GM23248 (cell line): Measurements from ENCODE around the gene TMEM14A. TPM values are rescaled to one million over a fixed set of nuclear protein-coding genes. Genes with fewer than 3 reads are reported as not detected.
A peak's percentile ranks its signal among the peaks of the same experiment; 100 is the strongest.

Source experiments
- DNase-seq: peaks from one replicate; pipeline ENCODE4 v3.0.0-alpha.2; 2015
- H2AFZ ChIP-seq: fragments of 200-600 bp; sonication (generic); 2 replicates; pipeline ENCODE4 v1.6.1; 2016; ENCODE audit warnings: antibody characterized with exemption
- H3F3A ChIP-seq: fragments of 200-600 bp; sonication (generic); 2 replicates; pipeline ENCODE4 v1.6.1; 2016; ENCODE audit warnings: mild to moderate bottlenecking, antibody characterized with exemption, mixed run types; ENCODE audit not compliant: insufficient read depth
- H3K27ac ChIP-seq: fragments of 200-600 bp; sonication (generic); 2 replicates; pipeline ENCODE4 v1.5.1; 2016; ENCODE audit warnings: mild to moderate bottlenecking
- H3K27me3 ChIP-seq: fragments of 200-600 bp; sonication (generic); replicated peaks from 2 replicates; pipeline ENCODE4 v1.6.1; 2016; ENCODE audit warnings: mild to moderate bottlenecking; ENCODE audit not compliant: insufficient read depth
- H3K36me3 ChIP-seq: fragments of 200-600 bp; sonication (generic); 2 replicates; pipeline ENCODE4 v1.6.1; 2016; ENCODE audit warnings: low read depth, mild to moderate bottlenecking
- H3K4me1 ChIP-seq: fragments of 200-600 bp; sonication (generic); 2 replicates; pipeline ENCODE4 v1.6.1; 2016; ENCODE audit warnings: mild to moderate bottlenecking; ENCODE audit not compliant: insufficient read depth
- H3K4me2 ChIP-seq: fragments of 200-600 bp; sonication (generic); one replicate; pipeline ENCODE4 v1.6.1; 2016; ENCODE audit warnings: mild to moderate bottlenecking; ENCODE audit not compliant: unreplicated experiment
- H3K4me3 ChIP-seq: fragments of 200-600 bp; sonication (generic); 2 replicates; pipeline ENCODE4 v1.5.1; 2016; ENCODE audit warnings: mild to moderate bottlenecking
- H3K79me2 ChIP-seq: fragments of 200-600 bp; sonication (generic); 2 replicates; pipeline ENCODE4 v1.6.1; 2016; ENCODE audit warnings: mild to moderate bottlenecking; ENCODE audit not compliant: insufficient read depth
- H3K9ac ChIP-seq: fragments of 200-600 bp; sonication (generic); 2 replicates; pipeline ENCODE4 v1.6.1; 2016; ENCODE audit warnings: mild to moderate bottlenecking
- H3K9me2 ChIP-seq: fragments of 200-600 bp; sonication (generic); 2 replicates; pipeline ENCODE4 v1.6.1; 2016; ENCODE audit warnings: mixed run types, mild to moderate bottlenecking, moderate library complexity; ENCODE audit not compliant: insufficient read depth
- H3K9me3 ChIP-seq: fragments of 200-600 bp; sonication (generic); one replicate; pipeline ENCODE4 v1.6.1; 2017; ENCODE audit warnings: low read depth
- H4K20me1 ChIP-seq: fragments of 200-600 bp; sonication (generic); 2 replicates; pipeline ENCODE4 v1.6.0; 2016; ENCODE audit not compliant: insufficient read depth
- EZH2 ChIP-seq: fragments of 200-600 bp; sonication (generic); IDR thresholded peaks from 2 replicates; pipeline ENCODE4 v1.6.1; 2018; ENCODE audit warnings: antibody characterized with exemption, mild to moderate bottlenecking; ENCODE audit not compliant: insufficient read depth, poor library complexity, severe bottlenecking
- EZH2phosphoT487 ChIP-seq: fragments of 200-600 bp; sonication (generic); IDR thresholded peaks from 2 replicates; pipeline ENCODE4 v1.6.1; 2018; ENCODE audit warnings: antibody characterized with exemption, moderate library complexity, mild to moderate bottlenecking, low read depth; ENCODE audit not compliant: insufficient read depth
- WGBS, 2 experiments: methylation state at CpG; one replicate each; pipeline ENCODE4 v1.1.6; 2015 to 2017; ENCODE audit warnings: low lambda C conversion rate in 2 of 2, low coverage in 1 of 2; ENCODE audit errors: missing lambda C conversion rate in 2 of 2; 5-methylcytosine and 5-hydroxymethylcytosine counted together
- in situ Hi-C: fragments of 300-500 bp; cut with MboI; formaldehyde crosslinking; loops from 2 replicates; pipeline ENCODE4 v1.15.0; 2020
- polyA plus RNA-seq: library from polyadenylated mRNA; unstranded; fragments of >200 nt; fragmentation: Nextera tagmentation; extraction: Ambion mirVana; gene quantifications from 2 replicates; pipeline ENCODE4 v1.2.1, GENCODE V29; 2016
- total RNA-seq: library from RNA; depleted of rRNA; stranded (reverse); fragments of >200 nt; shearing (Covaris generic); gene quantifications from 2 replicates; pipeline ENCODE4 v1.2.3, GENCODE V29; 2014

The TMEM14A gene
- total and polyA plus RNA-seq, 2 experiments from 2014 or later: 64.0 to 95.1 TPM

GRCh38 chr6:52686878-52687699 is 16.2 kb downstream of the TMEM14A start:
- no peaks in the 10 kb centered on the region for H4K20me1 ChIP-seq
- H3K27ac ChIP-seq: no peak overlapping the region
- H3K9me3 ChIP-seq: no peaks in the 10 kb centered on the region
- no peak overlapping the region for H3K4me3 ChIP-seq
- H3F3A ChIP-seq: no peaks in the 10 kb centered on the region
- peaks cover 7% of the 10 kb centered on the region; the same call in 1 of the 2 replicates for H3K36me3 ChIP-seq
- in situ Hi-C loops: no loop called here
- 93 to 97% methylated on average over 6 of the region's 6 CpGs for WGBS, 2 experiments
- H3K4me2 ChIP-seq: no peak overlapping the region
- H3K9ac ChIP-seq: no peak overlapping the region
- H3K27me3 ChIP-seq: no peaks in the 10 kb centered on the region
- no peak for DNase-seq
- no peak for TF ChIP-seq EZH2phosphoT487
- TF ChIP-seq EZH2: no peak
- H3K9me2 ChIP-seq: no peaks in the 10 kb centered on the region
- H2AFZ ChIP-seq: no peak overlapping the region
- H3K4me1 ChIP-seq: no peaks in the 10 kb centered on the region
- no peaks in the 10 kb centered on the region for H3K79me2 ChIP-seq

- WGBS, 2 experiments: 91 to 96% methylated on average over 3 of the region's 3 CpGs
- no peak overlapping the region for H3K27ac ChIP-seq
- H3K27me3 ChIP-seq: no peaks in the 10 kb centered on the region
- H3F3A ChIP-seq: no peaks in the 10 kb centered on the region
- no peak overlapping the region for H3K4me3 ChIP-seq
- H3K9ac ChIP-seq: no peak overlapping the region
- no peak overlapping the region for H2AFZ ChIP-seq
- no peaks in the 10 kb centered on the region for H4K20me1 ChIP-seq
- peaks cover 3% of the 10 kb centered on the region; the same call in 1 of the 2 replicates for H3K36me3 ChIP-seq
- no peak overlapping the region for H3K4me2 ChIP-seq
- no peaks in the 10 kb centered on the region for H3K4me1 ChIP-seq
- no peak for TF ChIP-seq EZH2phosphoT487
- no peak for TF ChIP-seq EZH2
- no peaks in the 10 kb centered on the region for H3K79me2 ChIP-seq
- no peaks in the 10 kb centered on the region for H3K9me2 ChIP-seq
- in situ Hi-C loops: no loop called here
- H3K9me3 ChIP-seq: no peaks in the 10 kb centered on the region
- no peak for DNase-seq
Observed at GRCh38 chr6:52689857-52690256, 18.9 kb downstream of the TMEM14A start.

GRCh38 chr6:52691718-52692117 is 20.8 kb downstream of the TMEM14A start:
- Histone ChIP-seq H3K4me2 (no peak overlapping the region), H3K9me3 (no peaks in the 10 kb centered on the region), H4K20me1 (no peaks in the 10 kb centered on the region), H2AFZ (no peak overlapping the region), H3K4me3 (no peak overlapping the region), H3K9me2 (no peaks in the 10 kb centered on the region), H3K79me2 (no peaks in the 10 kb centered on the region), H3K27ac (no peak overlapping the region), H3K36me3 (no peaks in the 10 kb centered on the region), H3K27me3 (no peaks in the 10 kb centered on the region), H3K4me1 (no peaks in the 10 kb centered on the region), H3F3A (no peaks in the 10 kb centered on the region), H3K9ac (no peak overlapping the region)
- DNase-seq: peak; percentile 30
- WGBS, 2 experiments: 92 to 93% methylated on average over 2 of the region's 2 CpGs
- in situ Hi-C loops: no loop called here
- TF ChIP-seq EZH2phosphoT487 (no peak), EZH2 (no peak)

GRCh38 chr6:52693773-52694172 is 22.9 kb downstream of the TMEM14A start:
- no peaks in the 10 kb centered on the region for H4K20me1 ChIP-seq
- in situ Hi-C loops: no loop called here

More at GRCh38 chr6:52693773-52694172, 22.9 kb downstream of the TMEM14A start:
- no peak for DNase-seq
- H3K27me3 ChIP-seq: no peaks in the 10 kb centered on the region
- H2AFZ ChIP-seq: no peak overlapping the region
- H3K9me3 ChIP-seq: no peaks in the 10 kb centered on the region
- TF ChIP-seq EZH2: no peak
- TF ChIP-seq EZH2phosphoT487: no peak
- H3K4me2 ChIP-seq: no peak overlapping the region
- H3K79me2 ChIP-seq: no peaks in the 10 kb centered on the region
- H3F3A ChIP-seq: no peaks in the 10 kb centered on the region
- no peaks in the 10 kb centered on the region for H3K36me3 ChIP-seq
- H3K4me1 ChIP-seq: no peaks in the 10 kb centered on the region
- H3K9ac ChIP-seq: no peak overlapping the region
- 83 to 93% methylated on average over 4 of the region's 4 CpGs for WGBS, 2 experiments
- no peak overlapping the region for H3K4me3 ChIP-seq
- no peaks in the 10 kb centered on the region for H3K9me2 ChIP-seq
- no peak overlapping the region for H3K27ac ChIP-seq
